ENCODE measurements around the gene IRF2BP2. TPM values are rescaled to one million over a fixed set of nuclear protein-coding genes. Genes with fewer than 3 reads are reported as not detected.

The IRF2BP2 gene
- total and polyA plus RNA-seq, 2 of the 13 experiments (the other 11 are each of a cell fraction or from before 2014, with no cell fraction given), result 140 to 147 TPM

DNA sequence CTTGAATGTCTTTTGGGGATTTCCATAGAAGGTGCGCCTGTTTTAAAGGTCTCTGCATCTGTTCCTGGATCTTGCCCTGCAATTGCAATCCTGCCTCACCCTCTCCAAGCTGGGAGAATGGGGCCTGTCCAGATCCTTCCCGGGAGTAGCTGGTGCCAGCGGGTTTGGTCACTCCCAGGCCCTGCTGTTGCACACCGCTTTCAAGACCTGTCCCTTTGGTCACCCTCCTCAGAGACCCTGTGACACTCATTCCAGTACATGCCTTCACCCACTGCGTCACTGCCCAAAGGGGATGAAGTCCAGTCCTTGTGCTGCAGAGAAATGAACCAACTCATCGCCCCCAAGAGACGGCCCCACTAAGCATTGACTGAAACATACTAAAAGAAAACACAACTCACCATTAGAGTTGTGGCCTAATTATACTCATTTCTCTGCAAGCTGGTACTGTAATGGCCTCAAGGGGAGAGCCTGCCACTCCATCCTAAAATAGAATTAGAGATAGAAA lies 1.9 kb upstream of the IRF2BP2 start (continued):
- TF ChIP-seq CBFB (CRISPR knock-in tag; IDR thresholded peaks at IDR 0.05), result 0 out of 2 replicates have a peak, but pooled peaks have one; percentile 22
- no peak for TF ChIP-seq ZHX1 (CRISPR knock-in tag; IDR thresholded peaks at IDR 0.05; ENCODE audit: low read depth)
- no peak for TF ChIP-seq AKAP8 (CRISPR knock-in tag; IDR thresholded peaks at IDR 0.05)
- TF ChIP-seq NFATC3 (CRISPR knock-in tag; IDR thresholded peaks at IDR 0.05), result no peak
- TF ChIP-seq RARA (CRISPR knock-in tag; IDR thresholded peaks at IDR 0.05), result peak; percentile 78
- TF ChIP-seq JARID2 (CRISPR knock-in tag; IDR thresholded peaks at IDR 0.05; ENCODE audit: insufficient replicate concordance), result no peak
- TF ChIP-seq DRAP1 (CRISPR knock-in tag; IDR thresholded peaks at IDR 0.05), result peak; percentile 36; the same call in 1 of the 2 replicates
- TF ChIP-seq HMGA1 (CRISPR knock-in tag; conservative IDR thresholded peaks at IDR 0.05), result no peak
- no peak for TF ChIP-seq DNMT3B (CRISPR knock-in tag; conservative IDR thresholded peaks at IDR 0.05)
- no peak for TF ChIP-seq TBL1XR1 (IDR thresholded peaks at IDR 0.05; ENCODE audit: borderline replicate concordance, low read length, partially characterized antibody)
- no peak for TF ChIP-seq NCOA1 (CRISPR knock-in tag; IDR thresholded peaks at IDR 0.05)
- TF ChIP-seq ZNF496 (CRISPR knock-in tag; IDR thresholded peaks at IDR 0.05; ENCODE audit: insufficient replicate concordance), result no peak
- TF ChIP-seq, protein P1, sequence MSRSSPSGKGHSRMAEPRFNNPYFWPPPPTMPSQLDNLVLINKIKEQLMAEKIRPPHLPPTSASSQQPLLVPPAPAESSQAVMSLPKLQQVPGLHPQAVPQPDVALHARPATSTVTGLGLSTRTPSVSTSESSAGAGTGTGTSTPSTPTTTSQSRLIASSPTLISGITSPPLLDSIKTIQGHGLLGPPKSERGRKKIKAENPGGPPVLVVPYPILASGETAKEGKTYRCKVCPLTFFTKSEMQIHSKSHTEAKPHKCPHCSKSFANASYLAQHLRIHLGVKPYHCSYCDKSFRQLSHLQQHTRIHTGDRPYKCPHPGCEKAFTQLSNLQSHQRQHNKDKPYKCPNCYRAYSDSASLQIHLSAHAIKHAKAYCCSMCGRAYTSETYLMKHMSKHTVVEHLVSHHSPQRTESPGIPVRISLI (CRISPR knock-in tag; IDR thresholded peaks at IDR 0.05; ENCODE audit: borderline replicate concordance), result no peak
- TF ChIP-seq ATF6 (CRISPR knock-in tag; conservative IDR thresholded peaks at IDR 0.05), result no peak
- TF ChIP-seq, protein P2, sequence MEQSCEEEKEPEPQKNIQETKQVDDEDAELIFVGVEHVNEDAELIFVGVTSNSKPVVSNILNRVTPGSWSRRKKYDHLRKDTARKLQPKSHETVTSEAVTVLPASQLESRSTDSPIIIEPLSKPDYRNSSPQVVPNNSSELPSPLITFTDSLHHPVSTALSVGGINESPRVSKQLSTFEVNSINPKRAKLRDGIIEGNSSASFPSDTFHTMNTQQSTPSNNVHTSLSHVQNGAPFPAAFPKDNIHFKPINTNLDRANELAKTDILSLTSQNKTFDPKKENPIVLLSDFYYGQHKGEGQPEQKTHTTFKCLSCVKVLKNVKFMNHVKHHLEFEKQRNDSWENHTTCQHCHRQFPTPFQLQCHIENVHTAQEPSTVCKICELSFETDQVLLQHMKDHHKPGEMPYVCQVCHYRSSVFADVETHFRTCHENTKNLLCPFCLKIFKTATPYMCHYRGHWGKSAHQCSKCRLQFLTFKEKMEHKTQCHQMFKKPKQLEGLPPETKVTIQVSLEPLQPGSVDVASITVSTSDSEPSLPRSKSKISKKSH (CRISPR knock-in tag; IDR thresholded peaks at IDR 0.05; ENCODE audit: borderline replicate concordance), result no peak
- TF ChIP-seq FOXK2 (IDR thresholded peaks at IDR 0.05), result no peak
- TF ChIP-seq RELA (CRISPR knock-in tag; IDR thresholded peaks at IDR 0.05), result no peak
- TF ChIP-seq RORA (CRISPR knock-in tag; IDR thresholded peaks at IDR 0.05), result 0 out of 2 replicates have a peak, but pooled peaks have one; percentile 46
- TF ChIP-seq, protein P3, sequence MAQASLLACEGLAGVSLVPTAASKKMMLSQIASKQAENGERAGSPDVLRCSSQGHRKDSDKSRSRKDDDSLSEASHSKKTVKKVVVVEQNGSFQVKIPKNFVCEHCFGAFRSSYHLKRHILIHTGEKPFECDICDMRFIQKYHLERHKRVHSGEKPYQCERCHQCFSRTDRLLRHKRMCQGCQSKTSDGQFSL (CRISPR knock-in tag; IDR thresholded peaks at IDR 0.05), result no peak
- TF ChIP-seq, protein P4, sequence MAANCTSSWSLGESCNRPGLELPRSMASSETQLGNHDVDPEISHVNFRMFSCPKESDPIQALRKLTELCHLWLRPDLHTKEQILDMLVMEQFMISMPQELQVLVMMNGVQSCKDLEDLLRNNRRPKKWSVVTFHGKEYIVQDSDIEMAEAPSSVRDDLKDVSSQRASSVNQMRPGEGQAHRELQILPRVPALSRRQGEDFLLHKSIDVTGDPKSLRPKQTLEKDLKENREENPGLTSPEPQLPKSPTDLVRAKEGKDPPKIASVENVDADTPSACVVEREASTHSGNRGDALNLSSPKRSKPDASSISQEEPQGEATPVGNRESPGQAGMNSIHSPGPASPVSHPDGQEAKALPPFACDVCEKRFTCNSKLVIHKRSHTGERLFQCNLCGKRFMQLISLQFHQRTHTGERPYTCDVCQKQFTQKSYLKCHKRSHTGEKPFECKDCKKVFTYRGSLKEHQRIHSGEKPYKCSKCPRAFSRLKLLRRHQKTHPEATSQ (CRISPR knock-in tag; IDR thresholded peaks at IDR 0.05; ENCODE audit: borderline replicate concordance), result peak; percentile 48; the same call in 1 of the 2 replicates

Data from HepG2 (cell line).